Measurements from ENCODE around the gene PPP1R11. TPM values are rescaled to one million over a fixed set of nuclear protein-coding genes. Genes with fewer than 3 reads are reported as not detected.

The PPP1R11 gene
- total RNA-seq, 1 donor from 2014 or later: 54.5 TPM

GRCh38 chr6:30096829-30097228 is 29.8 kb downstream of the PPP1R11 start:
- no peak for DNase-seq (ENCODE audit: low read depth)
- no peak for TF ChIP-seq CTCF (conservative IDR thresholded peaks at IDR 0.05; ENCODE audit: low read depth, low read length)

GRCh38 chr6:30097902-30098768 is 31.1 kb downstream of the PPP1R11 start:
- H3K4me3 ChIP-seq (ENCODE audit: low read depth, low read length): no peak overlapping the region
- no peak for DNase-seq (ENCODE audit: low read depth)
- no peak for TF ChIP-seq CTCF (conservative IDR thresholded peaks at IDR 0.05; ENCODE audit: low read depth, low read length)

More at GRCh38 chr6:30096829-30097228, 29.8 kb downstream of the PPP1R11 start:
- no peak overlapping the region for H3K4me3 ChIP-seq (ENCODE audit: low read depth, low read length)

- H3K4me3 ChIP-seq (ENCODE audit: low read depth, low read length): no peak overlapping the region
- TF ChIP-seq CTCF (conservative IDR thresholded peaks at IDR 0.05; ENCODE audit: low read depth, low read length): no peak
- no peak for DNase-seq (ENCODE audit: low read depth)
Measured at GRCh38 chr6:30100154-30100553, 33.2 kb downstream of the PPP1R11 start.

- no peak for TF ChIP-seq CTCF (conservative IDR thresholded peaks at IDR 0.05; ENCODE audit: low read depth, low read length)
- H3K4me3 ChIP-seq (ENCODE audit: low read depth, low read length): peak overlapping the region; percentile 52
- DNase-seq (ENCODE audit: low read depth): no peak
Measured at GRCh38 chr6:30100585-30101443, 33.8 kb downstream of the PPP1R11 start.

- H3K4me3 ChIP-seq (ENCODE audit: low read depth, low read length): peak overlapping the region; percentile 52
- no peak for DNase-seq (ENCODE audit: low read depth)
- TF ChIP-seq CTCF (conservative IDR thresholded peaks at IDR 0.05; ENCODE audit: low read depth, low read length): peak; percentile 20
Measured at GRCh38 chr6:30101444-30102413, 34.7 kb downstream of the PPP1R11 start.

GRCh38 chr6:30102414-30102969 is 35.5 kb downstream of the PPP1R11 start:
- no peak for TF ChIP-seq CTCF (conservative IDR thresholded peaks at IDR 0.05; ENCODE audit: low read depth, low read length)

More at GRCh38 chr6:30102414-30102969, 35.5 kb downstream of the PPP1R11 start:
- H3K4me3 ChIP-seq (ENCODE audit: low read depth, low read length): peak overlapping the region; percentile 52
- DNase-seq (ENCODE audit: low read depth): no peak
